Suppressor macrophage (primary cell): ENCODE data around the gene CABP4.
"Not testable (repeated sequence)": the region's sequence is repeated elsewhere in the genome, so short reads cannot be mapped to it uniquely, and the experiment has no call there.

Experiments used
- DNase-seq, 4 experiments: peaks; one replicate each; pipeline ENCODE4 v3.0.0-alpha.2; 2020 to 2022

Gene CABP4

DNA sequence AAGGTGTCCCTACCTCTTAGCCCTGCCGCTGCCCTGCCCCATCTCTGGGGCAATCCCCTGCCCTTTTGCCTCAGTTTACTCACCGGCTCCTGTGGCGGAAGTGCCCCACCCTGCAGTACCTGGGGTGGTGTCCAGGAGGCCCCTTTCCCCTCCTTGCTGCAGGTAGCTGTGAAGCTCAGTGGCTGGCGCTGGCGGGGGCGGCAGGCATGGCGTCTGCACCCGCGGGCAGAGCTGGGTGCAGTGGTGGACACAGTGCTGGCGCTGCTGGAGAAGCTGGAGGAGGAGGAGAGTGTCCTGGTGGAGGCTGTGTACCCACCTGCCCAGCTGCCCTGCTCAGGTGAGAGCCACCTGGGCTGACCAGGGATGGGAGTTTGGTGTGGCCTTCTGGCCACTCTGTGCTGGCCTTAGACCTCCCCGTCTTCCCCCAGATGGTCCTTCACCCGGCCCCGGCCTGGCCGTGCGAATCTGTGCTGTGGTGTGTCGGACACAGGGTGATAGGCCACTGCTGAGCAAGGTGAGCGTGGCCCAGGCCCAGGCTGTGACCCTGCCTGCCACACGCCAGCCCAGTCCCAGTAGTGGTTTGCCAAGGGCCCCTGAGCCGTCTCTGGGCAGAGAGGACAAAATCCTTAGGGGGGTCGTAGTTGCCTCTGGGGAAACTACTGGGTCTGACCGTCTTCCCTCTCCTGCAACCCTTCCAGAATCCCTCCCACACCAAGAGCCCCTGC lies 35.7 kb upstream of the CABP4 start:
- DNase-seq = no peak

DNA sequence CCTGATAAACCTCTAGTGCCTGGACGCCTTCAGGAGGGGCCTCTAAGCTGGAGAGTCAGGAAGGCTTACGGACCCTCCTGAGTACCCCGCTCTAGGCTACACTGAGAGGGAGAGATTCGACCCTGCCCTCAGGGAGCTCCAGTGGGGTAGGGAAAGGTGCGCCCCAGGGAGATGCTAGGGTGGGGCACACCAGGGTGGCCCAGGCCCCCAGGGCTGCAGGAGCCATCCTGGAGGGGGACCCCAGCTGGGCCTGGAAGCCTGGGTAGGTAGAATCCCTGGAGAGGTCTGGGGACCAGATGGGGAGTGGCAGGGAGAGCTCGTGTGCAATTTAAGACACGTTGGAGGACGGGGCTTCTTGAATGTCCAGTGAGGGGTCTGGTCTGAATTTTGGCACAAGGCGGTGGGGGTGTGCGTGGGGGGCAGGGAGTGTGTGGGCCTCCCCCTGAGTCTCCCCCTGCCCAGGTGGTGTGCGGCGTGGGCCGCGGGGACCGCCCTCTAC lies 35.0 kb upstream of the CABP4 start:
- DNase-seq = no peak

DNA sequence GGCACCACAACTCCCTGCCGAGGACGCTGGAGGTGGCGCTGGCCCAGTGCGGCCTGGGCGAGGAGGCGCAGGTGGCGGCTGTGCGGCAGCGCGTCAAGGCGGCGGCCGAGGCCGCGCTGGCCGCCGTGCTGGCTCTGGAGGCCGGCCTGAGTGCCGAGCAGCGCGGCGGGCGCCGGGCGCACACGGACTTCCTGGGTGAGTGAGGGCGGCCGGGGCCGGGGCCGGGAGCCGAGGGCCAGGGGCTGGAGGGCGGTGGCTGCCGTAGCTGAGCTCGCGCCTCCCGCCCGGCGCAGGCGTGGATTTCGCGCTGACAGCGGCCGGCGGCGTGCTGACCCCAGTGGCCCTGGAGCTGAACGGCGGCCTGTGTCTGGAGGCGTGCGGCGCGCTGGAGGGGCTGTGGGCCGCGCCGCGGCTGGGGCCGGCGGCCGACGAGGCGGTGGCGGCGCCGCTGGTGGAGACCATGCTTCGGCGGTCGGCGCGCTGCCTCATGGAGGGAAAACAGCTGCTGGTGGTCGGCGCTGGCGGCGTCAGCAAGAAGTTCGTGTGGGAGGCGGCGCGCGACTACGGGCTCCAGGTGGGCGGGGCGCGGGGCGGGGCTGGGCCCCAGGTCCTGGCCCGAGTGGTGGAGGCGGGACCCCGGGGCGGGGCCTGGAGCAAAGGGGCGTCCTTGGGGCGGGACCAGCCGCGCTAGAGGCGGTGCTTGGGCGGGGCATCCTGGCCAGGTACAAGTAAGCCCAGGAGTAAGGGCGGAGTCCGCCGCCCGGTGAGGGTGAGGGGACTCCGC lies 34.3 kb upstream of the CABP4 start:
- DNase-seq = peak; percentile 92 to 98 (median 96)

DNA sequence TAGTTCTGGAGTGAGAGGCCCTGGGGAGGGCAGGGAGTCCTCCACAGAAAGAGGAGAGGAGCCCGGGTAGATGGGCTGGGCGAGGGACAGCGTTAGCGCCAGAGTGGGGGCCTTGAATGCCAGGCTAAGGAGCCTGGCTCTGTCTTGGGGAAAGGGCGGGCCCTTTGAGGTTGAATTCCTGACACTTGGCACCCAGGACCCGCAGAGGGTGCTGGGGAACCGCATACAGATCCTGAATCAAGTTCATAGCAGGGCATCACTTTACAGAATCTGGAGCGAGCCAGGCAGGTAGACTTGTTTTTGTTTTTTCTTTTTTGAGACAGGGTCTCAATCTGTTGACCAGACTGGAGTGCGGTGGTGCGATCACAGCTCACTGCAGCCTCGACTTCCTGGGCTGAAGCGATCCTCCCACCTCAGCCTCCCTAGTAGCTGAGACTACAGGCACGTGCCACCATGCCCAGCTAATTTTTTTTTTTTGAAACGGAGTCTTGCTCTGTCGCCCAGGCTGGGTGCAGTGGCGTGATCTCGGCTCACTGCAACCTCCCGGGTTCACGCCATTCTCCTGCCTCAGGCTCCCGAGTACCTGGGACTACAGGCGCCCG lies 33.6 kb upstream of the CABP4 start:
- DNase-seq = no peak

DNA sequence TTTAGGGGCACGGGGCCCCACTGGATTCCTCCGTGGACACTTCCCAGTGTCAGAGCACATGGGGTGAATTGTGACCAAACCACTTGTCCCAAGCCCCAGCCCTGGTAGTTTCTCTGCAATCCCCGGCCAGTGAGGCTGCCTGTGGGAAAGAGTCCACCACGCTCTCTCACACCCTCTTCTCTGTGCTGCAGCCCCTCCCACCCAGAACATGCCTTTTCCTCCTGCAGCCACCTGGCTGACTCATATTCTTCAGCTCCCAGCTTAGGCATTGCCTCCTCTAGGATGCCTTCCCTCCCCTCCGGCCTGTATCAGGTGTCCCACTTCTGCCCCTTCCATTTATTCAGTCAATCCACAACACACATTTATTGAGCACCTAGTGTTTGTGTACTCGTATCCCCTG lies 32.3 kb upstream of the CABP4 start:
- no peak for DNase-seq

DNA sequence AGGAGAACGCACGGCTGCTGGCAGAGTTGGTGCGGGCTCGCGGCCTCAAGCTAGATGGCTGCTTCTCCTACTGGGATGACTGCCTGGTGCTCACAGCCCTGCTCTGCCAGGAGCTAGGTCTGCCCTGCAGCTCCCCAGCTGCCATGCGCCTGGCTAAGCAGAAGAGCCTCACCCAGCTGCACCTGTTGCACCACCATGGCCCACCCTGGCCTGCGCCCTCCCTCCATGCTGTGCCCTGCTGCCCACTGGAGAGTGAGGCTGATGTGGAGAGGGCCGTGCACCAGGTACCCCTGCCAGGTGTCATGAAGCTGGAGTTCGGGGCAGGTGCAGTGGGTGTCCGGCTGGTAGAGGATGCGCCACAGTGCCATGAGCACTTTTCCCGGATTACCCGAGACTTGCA lies 31.7 kb upstream of the CABP4 start:
- no peak for DNase-seq

DNA sequence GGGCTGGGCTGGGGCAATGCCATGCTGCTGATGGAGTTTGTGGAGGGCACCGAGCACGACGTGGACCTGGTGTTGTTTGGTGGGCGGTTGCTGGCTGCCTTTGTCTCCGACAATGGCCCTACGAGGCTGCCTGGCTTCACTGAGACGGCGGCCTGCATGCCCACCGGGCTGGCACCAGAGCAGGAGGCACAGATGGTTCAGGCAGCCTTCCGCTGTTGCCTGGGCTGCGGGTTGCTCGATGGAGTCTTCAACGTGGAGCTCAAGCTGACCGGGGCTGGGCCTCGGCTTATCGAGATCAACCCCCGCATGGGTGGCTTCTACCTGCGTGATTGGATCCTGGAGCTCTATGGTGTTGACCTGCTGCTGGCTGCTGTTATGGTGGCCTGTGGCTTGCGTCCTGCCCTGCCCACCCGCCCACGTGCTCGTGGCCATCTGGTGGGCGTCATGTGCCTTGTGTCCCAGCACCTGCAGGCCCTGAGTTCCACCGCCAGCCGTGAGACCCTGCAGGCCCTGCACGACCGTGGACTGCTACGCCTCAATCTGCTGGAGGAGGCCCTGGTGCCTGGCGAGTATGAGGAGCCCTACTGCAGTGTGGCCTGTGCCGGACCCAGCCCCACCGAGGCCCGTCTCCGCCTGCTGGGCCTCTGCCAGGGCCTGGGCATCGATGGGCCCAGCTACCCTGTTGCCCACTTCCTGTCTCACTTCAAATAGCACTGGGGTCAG lies 31.1 kb upstream of the CABP4 start:
- no peak for DNase-seq

DNA sequence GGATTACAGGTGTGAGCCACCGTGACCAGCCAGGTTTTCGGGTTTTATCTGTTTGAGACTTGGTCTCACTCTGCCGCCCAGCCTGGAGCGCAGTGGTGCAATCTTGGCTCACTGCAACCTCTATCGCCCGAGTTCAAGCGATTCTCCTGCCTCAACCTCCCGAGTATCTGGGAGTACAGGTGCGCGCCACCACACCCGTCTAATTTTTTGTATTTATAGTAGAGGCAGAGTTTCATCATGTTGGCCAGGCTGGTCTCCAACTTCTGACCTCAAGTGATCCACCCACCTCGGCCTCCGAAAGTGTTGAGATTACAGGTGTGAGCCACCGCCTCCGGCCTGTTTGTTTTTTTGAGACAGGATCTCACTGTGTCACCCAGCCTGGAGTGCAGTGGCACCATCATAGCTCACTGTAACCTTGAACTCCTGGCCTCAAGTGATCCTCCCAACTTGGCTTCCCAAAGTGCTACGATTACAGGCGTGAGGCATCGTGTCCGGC lies 27.7 kb upstream of the CABP4 start:
- not testable (repeated sequence) for DNase-seq

DNA sequence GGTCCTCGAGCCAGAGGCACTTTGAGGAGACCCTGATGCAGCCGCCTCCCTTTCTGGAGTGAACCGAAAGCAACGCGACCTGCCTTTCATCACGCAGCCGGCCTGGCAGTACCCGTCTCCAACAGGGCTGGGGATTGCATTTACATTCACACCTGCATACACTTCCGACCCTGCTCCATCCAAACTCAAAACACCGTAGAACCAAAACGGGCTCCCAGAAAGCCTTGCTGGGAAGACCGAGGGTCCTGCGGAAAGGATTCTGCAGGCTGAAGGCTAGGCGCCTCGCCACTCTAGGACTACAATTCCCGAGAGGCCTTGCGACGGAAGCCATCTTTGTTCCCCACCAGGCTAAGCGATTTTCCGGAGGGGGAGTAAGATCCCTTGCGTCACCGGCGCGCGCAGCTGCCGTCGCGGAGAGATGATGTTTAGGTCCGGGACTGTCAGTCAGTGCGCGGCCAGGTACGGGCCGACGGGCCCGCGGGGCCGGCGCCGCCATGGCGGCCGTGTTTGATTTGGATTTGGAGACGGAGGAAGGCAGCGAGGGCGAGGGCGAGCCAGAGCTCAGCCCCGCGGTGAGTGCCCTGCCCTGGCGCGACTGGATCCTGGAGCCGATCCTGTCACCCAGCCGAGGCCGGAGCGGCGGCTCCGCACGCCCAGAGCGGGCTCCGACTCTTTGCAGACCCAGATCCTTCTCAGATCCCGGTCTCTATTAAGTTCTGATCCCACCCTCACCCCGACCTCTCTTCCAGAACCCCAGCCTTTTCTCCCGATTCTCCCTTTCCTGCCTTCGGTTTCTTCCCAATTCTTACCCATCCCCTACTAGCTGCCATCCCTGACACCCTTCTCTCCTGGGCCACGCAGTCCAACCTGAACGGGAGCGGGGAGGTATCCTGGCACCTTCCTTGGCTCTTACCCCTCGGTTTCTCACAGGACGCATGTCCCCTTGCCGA lies 26.8 kb upstream of the CABP4 start, which contains the start of gene RPS6KB2:
Gene RPS6KB2, plus strand, starts transcription at position 443 of the 950 bp plus-strand sequence. Its CDS starts 52 bp downstream, at position 495.
- DNase-seq = peak; percentile 97 to 98 (median 98)

DNA sequence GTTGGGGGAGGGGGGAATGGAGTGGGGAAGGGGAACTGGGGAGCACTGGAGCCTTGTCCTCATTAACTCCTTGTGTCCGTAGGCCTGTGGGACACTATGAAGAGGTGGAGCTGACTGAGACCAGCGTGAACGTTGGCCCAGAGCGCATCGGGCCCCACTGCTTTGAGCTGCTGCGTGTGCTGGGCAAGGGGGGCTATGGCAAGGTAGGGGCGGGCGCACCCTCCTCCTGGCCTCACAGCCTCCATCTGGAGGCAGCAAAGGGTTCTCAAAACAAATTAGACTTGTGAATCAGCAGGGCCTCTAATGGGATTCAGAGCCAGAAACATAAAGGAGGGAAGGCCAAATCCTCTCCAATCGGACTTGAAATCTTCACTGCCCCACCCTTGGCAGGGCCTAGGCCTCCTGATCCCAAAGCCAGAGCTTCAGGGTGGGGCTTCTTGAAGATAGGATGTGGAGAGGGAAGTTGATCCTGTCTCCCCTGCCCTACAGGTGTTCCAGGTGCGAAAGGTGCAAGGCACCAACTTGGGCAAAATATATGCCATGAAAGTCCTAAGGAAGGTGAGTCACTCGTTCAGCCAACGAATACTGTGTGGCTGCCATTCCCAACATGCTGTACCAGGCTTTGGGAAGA lies 26.0 kb upstream of the CABP4 start:
- DNase-seq = no peak

DNA sequence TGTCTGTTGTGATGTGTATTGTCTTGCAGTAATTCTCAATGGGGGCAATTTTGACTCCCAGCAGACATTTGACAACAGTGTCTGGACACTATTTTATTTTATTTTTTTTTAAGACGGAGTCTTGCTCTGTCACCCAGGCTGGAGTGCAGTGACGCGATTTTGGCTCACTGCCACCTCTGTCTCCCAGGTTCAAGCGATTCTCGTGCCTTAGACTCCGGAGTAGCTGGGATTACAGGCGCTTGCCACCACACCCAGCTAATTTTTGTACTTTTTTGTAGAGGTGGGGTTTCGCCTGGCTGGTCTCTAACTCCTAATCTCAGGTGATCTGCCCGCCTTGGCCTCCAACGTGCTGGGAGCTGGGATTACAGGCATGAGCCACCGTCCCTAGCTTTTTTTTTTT lies 25.4 kb upstream of the CABP4 start:
- no peak for DNase-seq

DNA sequence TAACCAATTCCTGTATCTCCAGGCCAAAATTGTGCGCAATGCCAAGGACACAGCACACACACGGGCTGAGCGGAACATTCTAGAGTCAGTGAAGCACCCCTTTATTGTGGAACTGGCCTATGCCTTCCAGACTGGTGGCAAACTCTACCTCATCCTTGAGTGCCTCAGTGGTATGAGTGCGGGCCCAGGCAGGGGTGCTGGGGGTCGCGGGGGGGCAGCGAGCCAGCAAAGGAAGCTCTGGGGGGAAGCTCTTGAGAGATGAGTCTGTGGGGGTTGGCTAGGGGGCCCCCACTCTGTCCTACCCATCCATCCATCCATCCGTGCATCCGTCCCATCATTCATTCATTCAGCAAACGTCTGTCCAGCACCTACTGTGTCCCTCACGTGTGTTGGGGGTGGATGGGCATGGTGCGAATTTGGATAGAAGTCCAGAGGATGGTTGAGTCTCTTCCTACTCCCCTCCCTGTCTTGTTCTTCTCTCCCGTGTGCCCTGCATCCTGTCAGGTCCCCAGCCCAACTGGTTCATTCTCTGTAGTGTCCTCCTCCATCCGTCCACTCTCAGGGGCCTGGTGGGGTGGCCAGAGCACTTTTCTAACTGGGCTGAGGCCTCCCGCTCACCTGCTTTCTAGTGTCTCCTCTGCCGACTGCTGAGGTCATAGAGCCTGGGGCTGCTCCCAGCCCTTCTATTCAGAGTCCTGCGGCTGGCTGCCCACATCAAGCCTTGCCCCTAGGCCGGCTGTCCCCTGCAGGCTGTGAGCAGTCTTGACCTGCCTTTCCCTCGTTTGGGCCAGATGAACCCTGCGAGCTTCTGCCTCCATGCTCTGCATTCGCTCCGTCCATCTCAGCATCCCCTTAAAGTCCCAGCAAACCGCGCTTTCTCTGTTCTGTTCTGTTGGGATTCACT lies 23.6 kb upstream of the CABP4 start:
- DNase-seq = no peak

DNA sequence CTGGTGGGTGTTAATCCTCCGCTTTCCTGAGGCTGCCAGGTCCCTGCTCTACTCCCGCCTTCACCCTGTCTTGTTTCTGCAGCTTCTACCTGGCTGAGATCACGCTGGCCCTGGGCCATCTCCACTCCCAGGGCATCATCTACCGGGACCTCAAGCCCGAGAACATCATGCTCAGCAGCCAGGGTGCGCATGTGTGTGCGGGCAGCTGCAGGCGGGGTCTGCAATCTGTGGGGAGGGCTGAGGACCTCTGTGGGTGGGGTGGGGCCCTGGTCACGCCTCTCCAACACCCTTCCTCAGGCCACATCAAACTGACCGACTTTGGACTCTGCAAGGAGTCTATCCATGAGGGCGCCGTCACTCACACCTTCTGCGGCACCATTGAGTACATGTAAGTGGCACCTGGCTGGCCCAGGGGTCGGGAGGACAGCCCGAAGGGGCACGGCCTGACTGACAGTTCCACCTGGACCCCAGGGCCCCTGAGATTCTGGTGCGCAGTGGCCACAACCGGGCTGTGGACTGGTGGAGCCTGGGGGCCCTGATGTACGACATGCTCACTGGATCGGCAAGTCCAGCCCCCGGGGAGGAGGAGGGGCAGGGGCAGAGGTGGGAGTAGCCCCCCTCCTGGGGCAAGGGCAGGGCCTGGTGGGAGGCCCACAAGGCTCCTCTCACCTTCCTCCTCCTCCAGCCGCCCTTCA lies 22.4 kb upstream of the CABP4 start:
- DNase-seq = no peak

DNA sequence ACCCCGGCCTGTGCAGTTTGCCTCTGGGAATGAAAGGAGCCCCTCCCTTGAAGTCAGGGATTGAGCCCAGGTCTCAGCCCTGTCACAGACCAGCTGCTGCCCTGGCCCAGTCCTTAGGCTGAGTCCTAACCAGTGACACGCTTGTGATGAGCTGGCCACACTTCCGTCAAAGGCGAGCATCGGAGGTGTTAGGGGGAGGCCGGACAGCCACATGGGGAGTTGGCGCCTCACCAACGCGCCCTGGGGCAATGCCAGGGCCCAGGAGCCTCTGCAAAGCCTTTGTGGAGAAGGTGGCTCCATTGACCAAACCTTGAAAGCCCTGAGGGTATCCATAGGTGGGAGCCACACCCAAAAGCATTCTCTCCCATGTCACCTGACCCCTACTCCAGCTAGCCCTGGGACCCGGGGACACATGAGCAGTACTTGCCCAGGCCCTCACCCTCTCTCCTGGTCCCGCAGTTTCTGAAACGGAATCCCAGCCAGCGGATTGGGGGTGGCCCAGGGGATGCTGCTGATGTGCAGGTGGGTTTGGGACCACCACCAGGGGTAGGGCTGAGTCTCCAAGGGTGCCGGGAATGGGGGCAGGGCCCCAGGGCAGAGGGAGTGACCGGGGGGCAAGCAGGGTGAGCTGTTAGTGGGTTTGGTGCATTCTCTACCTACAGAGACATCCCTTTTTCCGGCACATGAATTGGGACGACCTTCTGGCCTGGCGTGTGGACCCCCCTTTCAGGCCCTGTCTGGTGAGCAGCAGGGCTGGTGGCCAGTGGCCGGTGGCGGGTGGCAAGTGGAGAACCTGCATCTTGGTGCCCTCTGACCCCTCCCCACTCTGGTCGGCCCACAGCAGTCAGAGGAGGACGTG lies 21.4 kb upstream of the CABP4 start:
- no peak for DNase-seq

DNA sequence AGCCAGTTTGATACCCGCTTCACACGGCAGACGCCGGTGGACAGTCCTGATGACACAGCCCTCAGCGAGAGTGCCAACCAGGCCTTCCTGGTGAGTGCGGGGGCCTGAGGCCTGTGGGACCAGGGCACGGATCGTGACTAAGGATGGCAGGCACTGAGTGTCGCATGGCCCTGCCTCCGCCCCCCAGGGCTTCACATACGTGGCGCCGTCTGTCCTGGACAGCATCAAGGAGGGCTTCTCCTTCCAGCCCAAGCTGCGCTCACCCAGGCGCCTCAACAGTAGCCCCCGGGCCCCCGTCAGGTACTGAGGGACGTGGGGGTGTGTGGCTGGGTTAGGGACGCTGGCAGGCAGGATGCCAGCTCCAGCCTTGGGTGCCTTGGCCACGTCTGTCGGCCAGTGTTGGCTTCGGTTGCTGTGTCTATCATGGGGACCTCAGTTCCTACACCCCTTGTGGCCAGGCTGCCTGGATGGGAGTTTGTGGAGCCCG lies 20.7 kb upstream of the CABP4 start:
- DNase-seq = no peak

DNA sequence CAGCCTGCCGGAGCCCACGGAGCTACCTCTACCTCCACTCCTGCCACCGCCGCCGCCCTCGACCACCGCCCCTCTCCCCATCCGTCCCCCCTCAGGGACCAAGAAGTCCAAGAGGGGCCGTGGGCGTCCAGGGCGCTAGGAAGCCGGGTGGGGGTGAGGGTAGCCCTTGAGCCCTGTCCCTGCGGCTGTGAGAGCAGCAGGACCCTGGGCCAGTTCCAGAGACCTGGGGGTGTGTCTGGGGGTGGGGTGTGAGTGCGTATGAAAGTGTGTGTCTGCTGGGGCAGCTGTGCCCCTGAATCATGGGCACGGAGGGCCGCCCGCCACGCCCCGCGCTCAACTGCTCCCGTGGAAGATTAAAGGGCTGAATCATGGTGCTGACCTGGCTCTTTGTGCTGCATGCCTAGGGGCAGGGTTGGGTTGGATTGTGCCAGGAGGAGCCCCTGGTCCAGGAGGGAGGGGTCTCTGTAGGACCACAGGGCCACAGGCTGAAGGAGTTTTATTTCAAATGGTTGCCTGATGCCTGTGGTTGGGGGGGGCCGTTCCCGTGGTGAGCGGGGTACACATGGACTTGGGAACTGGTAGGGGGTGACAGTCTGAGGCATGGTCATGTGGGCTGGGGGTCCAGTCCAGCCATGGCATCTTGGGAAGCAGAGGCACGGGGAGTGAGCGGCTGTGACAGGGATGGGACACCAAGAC lies 20.0 kb upstream of the CABP4 start:
- DNase-seq = no peak

DNA sequence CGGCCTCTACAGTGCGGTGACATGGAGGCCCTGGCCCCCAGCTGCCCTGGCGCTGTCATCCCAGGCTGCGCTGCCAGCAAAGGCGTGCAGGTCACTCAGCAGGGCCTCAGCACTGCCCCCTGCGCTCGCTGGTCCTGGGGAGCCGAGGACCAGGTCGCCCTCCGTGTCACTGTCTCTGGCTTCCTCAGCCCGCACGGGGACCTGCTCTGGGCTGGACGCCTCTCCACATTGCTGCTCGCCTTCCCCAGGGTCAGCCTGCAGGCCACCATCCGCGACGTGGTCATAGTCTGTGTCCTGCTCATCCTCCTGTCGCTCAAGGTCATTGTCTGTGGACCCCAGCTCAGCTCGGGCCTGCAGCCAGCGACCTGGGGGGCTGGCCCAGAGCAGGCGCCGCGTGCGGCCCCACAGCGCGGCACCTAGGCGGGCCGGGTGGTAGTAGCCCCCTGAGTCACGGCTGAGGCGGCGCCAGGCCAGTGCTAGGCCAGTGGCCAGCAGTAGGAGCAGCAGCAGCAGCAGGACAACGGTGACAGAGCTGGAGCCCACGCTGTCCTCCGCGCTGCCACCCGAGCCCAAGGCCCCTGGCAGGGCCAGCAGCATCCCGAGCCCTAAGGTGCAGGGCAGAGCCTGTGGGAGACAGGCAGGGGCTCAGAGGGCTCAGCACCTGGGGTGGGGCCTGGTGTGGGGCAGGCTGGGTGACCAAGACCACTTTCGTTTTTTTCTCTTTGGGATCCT lies 19.3 kb upstream of the CABP4 start:
- DNase-seq = no peak
